ENCODE data around the gene LRRC56.
A peak's percentile ranks its signal among the peaks of the same experiment; 100 is the strongest.

Gene LRRC56

GRCh38 chr11:521177-521688 lies 16.1 kb upstream of the LRRC56 start:
- DNase-seq, result no peak

GRCh38 chr11:526192-526591 lies 11.1 kb upstream of the LRRC56 start:
- DNase-seq, result no peak

GRCh38 chr11:528166-528814 lies 9.0 kb upstream of the LRRC56 start:
- DNase-seq, result no peak

- DNase-seq, result no peak
Observed at GRCh38 chr11:528815-529727, 8.3 kb upstream of the LRRC56 start.

- DNase-seq, result no peak
Observed at GRCh38 chr11:529728-530411, 7.5 kb upstream of the LRRC56 start.

GRCh38 chr11:530960-531831 lies 6.1 kb upstream of the LRRC56 start:
- DNase-seq, result no peak

GRCh38 chr11:531919-532526 lies 5.3 kb upstream of the LRRC56 start:
- no peak for DNase-seq

- DNase-seq, result no peak
Observed at GRCh38 chr11:532527-532985, 4.8 kb upstream of the LRRC56 start.

- DNase-seq, result no peak
Observed at GRCh38 chr11:532986-533585, 4.2 kb upstream of the LRRC56 start.

GRCh38 chr11:533586-534395 lies 3.5 kb upstream of the LRRC56 start:
- DNase-seq, result no peak

- DNase-seq, result peak in 1 of 2 experiments; percentile 25
Observed at GRCh38 chr11:534396-535209, 2.7 kb upstream of the LRRC56 start.

- no peak for DNase-seq
Observed at GRCh38 chr11:535210-535518, 2.2 kb upstream of the LRRC56 start.

- peak; percentile 91 to 92 for DNase-seq
Observed at GRCh38 chr11:535519-536454, 1.5 kb upstream of the LRRC56 start, which contains the start of gene HRAS. Gene HRAS, minus strand, starts transcription at chr11:535576.

GRCh38 chr11:537622-538430 lies 499 bp downstream of the LRRC56 start:
- DNase-seq, result no peak

- no peak for DNase-seq
Observed at GRCh38 chr11:538431-539051, 1.2 kb downstream of the LRRC56 start.

GRCh38 chr11:539971-540481 lies 2.7 kb downstream of the LRRC56 start:
- DNase-seq, result no peak
